OCI-LY3 (cell line): ENCODE measurements around the gene PRKCI.

Experiments used
- EZH2phosphoT487 ChIP-seq: fragments of 200-600 bp; shearing (Covaris generic); IDR thresholded peaks from 2 replicates; pipeline ENCODE4 v1.6.1; 2018; ENCODE audit warnings: antibody characterized with exemption, mixed run types, low read depth
- TF ChIP-seq, protein P1 (sequence below): fragments of 200-600, 300-600 bp; sonication (generic); IDR thresholded peaks from 2 replicates; pipeline ENCODE4 v1.5.1; 2014; ENCODE audit warnings: antibody characterized with exemption, low read length, low read depth

DNA sequence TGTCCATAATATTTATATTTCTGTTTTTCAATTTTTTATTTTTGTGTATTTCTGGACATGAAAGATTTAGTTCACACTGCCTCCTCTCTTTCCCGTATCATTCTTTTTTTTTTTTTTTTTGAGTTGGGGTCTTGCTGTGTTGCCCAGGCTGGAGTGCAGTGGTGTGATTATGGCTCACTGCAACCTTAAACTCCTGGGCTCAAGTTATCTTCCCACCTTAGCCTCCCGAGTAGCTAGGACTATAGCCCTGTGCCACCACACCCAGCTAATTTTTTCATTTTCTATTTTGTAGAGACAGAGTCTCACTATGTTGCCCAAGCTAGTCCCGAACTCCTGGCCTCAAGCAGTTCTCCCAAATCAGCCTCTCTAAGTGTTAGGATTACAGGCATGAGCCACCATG, 53.6 kb downstream of the PRKCI start:
- TF ChIP-seq, protein P1, sequence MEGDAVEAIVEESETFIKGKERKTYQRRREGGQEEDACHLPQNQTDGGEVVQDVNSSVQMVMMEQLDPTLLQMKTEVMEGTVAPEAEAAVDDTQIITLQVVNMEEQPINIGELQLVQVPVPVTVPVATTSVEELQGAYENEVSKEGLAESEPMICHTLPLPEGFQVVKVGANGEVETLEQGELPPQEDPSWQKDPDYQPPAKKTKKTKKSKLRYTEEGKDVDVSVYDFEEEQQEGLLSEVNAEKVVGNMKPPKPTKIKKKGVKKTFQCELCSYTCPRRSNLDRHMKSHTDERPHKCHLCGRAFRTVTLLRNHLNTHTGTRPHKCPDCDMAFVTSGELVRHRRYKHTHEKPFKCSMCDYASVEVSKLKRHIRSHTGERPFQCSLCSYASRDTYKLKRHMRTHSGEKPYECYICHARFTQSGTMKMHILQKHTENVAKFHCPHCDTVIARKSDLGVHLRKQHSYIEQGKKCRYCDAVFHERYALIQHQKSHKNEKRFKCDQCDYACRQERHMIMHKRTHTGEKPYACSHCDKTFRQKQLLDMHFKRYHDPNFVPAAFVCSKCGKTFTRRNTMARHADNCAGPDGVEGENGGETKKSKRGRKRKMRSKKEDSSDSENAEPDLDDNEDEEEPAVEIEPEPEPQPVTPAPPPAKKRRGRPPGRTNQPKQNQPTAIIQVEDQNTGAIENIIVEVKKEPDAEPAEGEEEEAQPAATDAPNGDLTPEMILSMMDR, result no peak
- no peak for TF ChIP-seq EZH2phosphoT487
